NCI-H2107 (cell line): ENCODE data around the gene KIF26B.

Experiments used
- DNase-seq: peaks from one replicate; lab custom pipeline; 2025; lab: John Stamatoyannopoulos, UW

Gene KIF26B

GRCh38 chr1:245431706-245432105, 276.9 kb downstream of the KIF26B start:
- no peak for DNase-seq

GRCh38 chr1:245432228-245432875, 277.6 kb downstream of the KIF26B start:
- no peak for DNase-seq

GRCh38 chr1:245433561-245433960, 278.8 kb downstream of the KIF26B start:
- no peak for DNase-seq

GRCh38 chr1:245434280-245434679, 279.5 kb downstream of the KIF26B start:
- DNase-seq: no peak

GRCh38 chr1:245436407-245436806, 281.6 kb downstream of the KIF26B start:
- no peak for DNase-seq

- no peak for DNase-seq
Observed at GRCh38 chr1:245437369-245438062, 282.7 kb downstream of the KIF26B start.

GRCh38 chr1:245440922-245441321, 286.1 kb downstream of the KIF26B start:
- DNase-seq: no peak

- DNase-seq: no peak
Observed at GRCh38 chr1:245441689-245442088, 286.9 kb downstream of the KIF26B start.

GRCh38 chr1:245444147-245444828, 289.5 kb downstream of the KIF26B start:
- DNase-seq: no peak

- no peak for DNase-seq
Observed at GRCh38 chr1:245444945-245445344, 290.2 kb downstream of the KIF26B start.

- no peak for DNase-seq
Observed at GRCh38 chr1:245448531-245448930, 293.7 kb downstream of the KIF26B start.

- DNase-seq: no peak
Observed at GRCh38 chr1:245448975-245449431, 294.2 kb downstream of the KIF26B start.

- DNase-seq: no peak
Observed at GRCh38 chr1:245453541-245453940, 298.8 kb downstream of the KIF26B start.

GRCh38 chr1:245454051-245454450, 299.3 kb downstream of the KIF26B start:
- DNase-seq: no peak

GRCh38 chr1:245457562-245457961, 302.8 kb downstream of the KIF26B start:
- no peak for DNase-seq

- no peak for DNase-seq
Observed at GRCh38 chr1:245458234-245458633, 303.4 kb downstream of the KIF26B start.

- no peak for DNase-seq
Observed at GRCh38 chr1:245458761-245459174, 304.0 kb downstream of the KIF26B start.

GRCh38 chr1:245459621-245460020, 304.8 kb downstream of the KIF26B start:
- DNase-seq: no peak

GRCh38 chr1:245461681-245462080, 306.9 kb downstream of the KIF26B start:
- no peak for DNase-seq

GRCh38 chr1:245462161-245462560, 307.4 kb downstream of the KIF26B start:
- no peak for DNase-seq

GRCh38 chr1:245463392-245464165, 308.8 kb downstream of the KIF26B start:
- DNase-seq: no peak

GRCh38 chr1:245464290-245464689, 309.5 kb downstream of the KIF26B start:
- no peak for DNase-seq
